Skeletal muscle tissue (tissue), 4 donors: ENCODE measurements around the gene SPRR4. TPM values are rescaled to one million over a fixed set of nuclear protein-coding genes. Genes with fewer than 3 reads are reported as not detected.

Experiments
- H3K27ac ChIP-seq: one replicate; pipeline ENCODE4 v1.7.0; 2013; ENCODE audit warnings: mild to moderate bottlenecking, low read depth, low read length, inconsistent platforms
- H3K27me3 ChIP-seq, 3 donors: one replicate each; pipeline ENCODE4 v1.7.0; 2013; ENCODE audit warnings: low read length in 3 of 3; ENCODE audit not compliant: control insufficient read depth in 3 of 3, insufficient read depth in 3 of 3
- H3K36me3 ChIP-seq, 3 donors: one replicate each; pipeline ENCODE4 v1.7.0; 2013; ENCODE audit warnings: low read length in 3 of 3; ENCODE audit not compliant: control insufficient read depth in 3 of 3, insufficient read depth in 3 of 3
- H3K4me1 ChIP-seq, 3 donors: one replicate each; pipeline ENCODE4 v1.7.0; 2013; ENCODE audit warnings: low read length in 3 of 3, mild to moderate bottlenecking in 3 of 3; ENCODE audit not compliant: control insufficient read depth in 3 of 3, insufficient read depth in 3 of 3
- H3K4me3 ChIP-seq, 3 donors: one replicate each; pipeline ENCODE4 v1.7.0; 2013; ENCODE audit warnings: low read length in 3 of 3
- H3K9ac ChIP-seq, 3 donors: one replicate each; pipeline ENCODE4 v1.7.0; 2013; ENCODE audit warnings: low read length in 3 of 3, mild to moderate bottlenecking in 3 of 3, moderate library complexity in 2 of 3, low read depth in 1 of 3
- H3K9me3 ChIP-seq, 3 donors: one replicate each; pipeline ENCODE4 v1.7.0; 2013; ENCODE audit warnings: low read length in 3 of 3; ENCODE audit not compliant: control insufficient read depth in 3 of 3
- total RNA-seq: library from RNA; depleted of rRNA; stranded (reverse); fragments of >200 nt; gene quantifications from one replicate; pipeline ENCODE4 v1.2.3, GENCODE V29; 2014
- donor health status: Osteomylitis.

The SPRR4 gene
- total RNA-seq, 1 donor from 2014 or later: not detected

DNA sequence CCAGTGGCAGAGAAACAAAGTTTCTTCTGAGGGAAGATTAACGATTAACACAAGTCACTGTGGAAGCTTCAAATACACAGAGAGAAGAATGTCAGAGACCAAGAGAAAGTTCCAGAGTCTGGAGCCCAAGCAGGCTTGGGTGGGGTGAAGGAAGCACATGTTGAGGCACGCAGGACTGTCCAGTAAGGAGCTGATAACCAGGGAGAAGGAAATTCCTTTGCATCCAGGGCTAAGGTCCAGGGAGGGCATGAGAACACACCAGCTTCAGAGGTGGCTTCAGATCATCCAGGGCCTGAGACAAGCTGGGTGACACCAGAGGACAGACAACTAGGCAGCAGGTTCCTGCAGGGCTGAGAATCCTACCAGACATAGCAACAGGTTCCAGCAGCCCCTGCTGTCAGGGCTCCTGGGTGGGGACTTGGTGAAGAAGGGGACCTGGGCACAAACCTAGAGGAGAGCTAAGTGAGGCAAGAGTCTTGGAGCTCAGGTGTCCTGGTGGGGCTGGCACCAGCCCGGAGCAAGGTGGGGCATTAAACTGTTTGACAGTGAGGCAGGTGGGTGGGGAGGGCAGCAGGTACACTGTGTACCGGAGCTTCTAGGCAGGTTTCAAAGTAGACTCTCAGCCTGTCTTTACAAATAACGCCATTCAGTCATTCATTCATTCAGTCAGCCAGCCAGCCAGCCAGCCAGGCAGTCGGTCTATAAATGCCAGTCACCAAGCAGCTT is 10.9 kb downstream of the SPRR4 start:
- peaks cover 0 to 2% (median 0%) of the 10 kb centered on the region in 3 donors for H3K27me3 ChIP-seq
- no peaks in the 10 kb centered on the region for H3K36me3 ChIP-seq
- no peak overlapping the region for H3K9ac ChIP-seq
- H3K27ac ChIP-seq: no peak overlapping the region
- no peak overlapping the region for H3K4me3 ChIP-seq
- no peaks in the 10 kb centered on the region for H3K9me3 ChIP-seq
- no peaks in the 10 kb centered on the region for H3K4me1 ChIP-seq

DNA sequence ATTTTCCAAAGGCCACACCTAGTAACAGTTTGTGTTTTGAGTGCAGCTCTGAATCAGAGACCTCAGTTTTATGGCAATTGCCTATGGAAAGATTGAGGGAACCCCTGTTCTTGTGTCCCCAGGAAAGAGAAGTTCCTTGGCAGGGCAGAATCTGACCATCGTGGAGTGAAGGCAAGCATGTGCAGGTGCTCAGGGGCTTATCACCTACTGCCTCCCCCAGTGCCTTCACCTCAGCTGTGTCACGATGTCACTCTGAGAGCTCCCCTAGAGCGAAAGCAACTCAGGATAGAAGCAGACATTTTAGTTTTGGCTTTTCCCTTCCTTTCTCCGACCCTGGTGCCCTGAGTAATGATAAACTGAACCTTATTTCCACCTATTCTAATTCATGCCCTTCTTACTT is 11.6 kb downstream of the SPRR4 start:
- Histone ChIP-seq H3K27me3 (peaks cover 0 to 2% (median 0%) of the 10 kb centered on the region in 3 donors), H3K36me3 (no peaks in the 10 kb centered on the region), H3K4me1 (no peaks in the 10 kb centered on the region), H3K27ac (no peak overlapping the region), H3K9ac (no peak overlapping the region), H3K9me3 (no peaks in the 10 kb centered on the region), H3K4me3 (no peak overlapping the region)

DNA sequence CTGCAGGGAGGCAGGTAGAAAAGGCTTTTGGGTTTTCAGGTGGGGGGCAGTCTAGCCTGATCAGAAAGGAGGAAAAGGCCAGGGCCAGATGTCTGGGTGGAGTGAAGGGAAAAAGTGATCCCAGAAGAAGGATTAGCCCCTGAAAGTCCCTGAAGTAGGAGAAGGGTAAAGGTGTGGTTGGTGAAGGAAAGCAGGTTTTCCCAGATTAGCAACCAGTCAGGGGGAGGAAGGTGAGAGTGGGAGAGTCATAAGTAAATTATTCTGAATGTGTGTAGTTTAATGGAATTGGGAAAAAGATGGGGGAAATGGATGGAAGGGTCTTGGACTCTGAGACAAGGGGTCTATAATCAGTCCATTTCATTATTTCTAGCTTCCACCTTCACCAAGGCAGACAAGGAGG is 12.8 kb downstream of the SPRR4 start:
- Histone ChIP-seq H3K9ac (no peak overlapping the region), H3K27ac (no peak overlapping the region), H3K27me3 (peaks cover 0 to 2% (median 0%) of the 10 kb centered on the region in 3 donors), H3K9me3 (no peaks in the 10 kb centered on the region), H3K36me3 (no peaks in the 10 kb centered on the region), H3K4me3 (no peak overlapping the region), H3K4me1 (no peaks in the 10 kb centered on the region)

DNA sequence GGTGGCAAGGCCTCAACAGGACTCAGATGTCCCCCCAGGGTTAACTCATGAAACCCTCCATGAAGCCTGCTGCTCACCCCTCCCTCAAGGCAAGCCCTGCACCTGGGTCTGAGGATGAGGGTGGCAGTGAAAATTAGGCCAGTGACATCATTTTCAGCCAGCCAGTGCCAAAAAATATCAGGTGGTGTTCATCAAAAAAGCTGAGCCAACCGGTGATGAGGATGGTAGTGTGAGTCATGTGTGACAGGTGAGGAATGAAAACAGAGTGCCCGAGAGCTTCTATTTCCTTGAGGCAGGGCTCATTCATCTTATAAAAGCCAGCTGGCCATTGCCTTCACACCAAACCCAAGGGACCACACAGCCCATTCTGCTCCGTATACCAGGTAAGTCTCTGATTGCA is 13.3 kb downstream of the SPRR4 start, which contains the start of gene SPRR1A:
Gene SPRR1A, plus strand, starts transcription at position 339 of the 400 bp plus-strand sequence. CDS start 1,150 bp downstream, outside the sequence.
- Histone ChIP-seq H3K4me3 (no peak within 1 kb of the TSS), H3K9ac (no peak within 1 kb of the TSS), H3K36me3 (no peaks in the 10 kb centered on the region), H3K9me3 (no peaks in the 10 kb centered on the region), H3K27ac (no peak within 1 kb of the TSS), H3K27me3 (peaks cover 0 to 2% (median 0%) of the 10 kb centered on the region in 3 donors), H3K4me1 (no peaks in the 10 kb centered on the region)

DNA sequence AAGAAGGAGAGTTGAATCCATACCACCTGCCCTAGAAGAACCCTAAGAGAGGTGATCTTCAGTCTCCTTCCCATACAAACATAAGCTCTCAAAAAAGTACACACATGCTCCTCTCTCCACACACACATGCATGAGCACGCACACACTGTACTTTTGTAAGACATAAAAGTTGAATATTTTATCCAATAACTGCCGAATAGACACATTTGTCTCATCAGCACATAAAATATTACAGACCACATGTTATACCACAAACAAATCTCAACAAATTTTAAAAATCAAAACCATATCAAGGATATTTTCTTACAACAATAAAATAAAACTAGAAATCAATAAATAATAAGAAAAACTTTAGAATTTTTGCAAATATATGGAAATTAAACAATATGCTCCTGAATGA is 16.1 kb downstream of the SPRR4 start:
- no peak overlapping the region for H3K27ac ChIP-seq
- H3K36me3 ChIP-seq: no peaks in the 10 kb centered on the region
- peaks cover 0 to 2% (median 0%) of the 10 kb centered on the region in 3 donors for H3K27me3 ChIP-seq
- H3K4me3 ChIP-seq: no peak overlapping the region
- no peaks in the 10 kb centered on the region for H3K4me1 ChIP-seq
- no peaks in the 10 kb centered on the region for H3K9me3 ChIP-seq
- no peak overlapping the region for H3K9ac ChIP-seq

DNA sequence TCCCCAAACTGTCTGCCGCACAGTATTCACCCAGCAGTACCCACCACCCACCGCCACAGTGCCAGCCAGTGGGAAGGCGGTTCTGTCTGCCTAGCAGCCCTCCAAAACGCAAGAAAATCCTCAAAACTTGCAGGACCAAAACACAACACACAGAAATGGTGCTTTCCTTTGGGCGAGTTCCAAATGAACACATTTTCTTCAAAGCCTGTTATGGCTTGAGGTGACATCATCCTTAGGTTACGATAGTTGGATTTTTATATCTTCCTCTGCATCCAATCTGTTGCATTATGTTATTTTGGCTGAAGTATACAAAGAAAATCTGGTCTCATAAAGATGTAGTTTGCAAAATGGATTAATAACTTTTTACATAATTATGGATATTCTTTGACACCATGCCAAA is 22.7 kb downstream of the SPRR4 start:
- H3K9ac ChIP-seq: no peak overlapping the region
- peaks cover 0 to 3% (median 0%) of the 10 kb centered on the region in 3 donors for H3K9me3 ChIP-seq
- H3K4me3 ChIP-seq: no peak overlapping the region
- no peaks in the 10 kb centered on the region for H3K4me1 ChIP-seq
- H3K36me3 ChIP-seq: no peaks in the 10 kb centered on the region
- H3K27ac ChIP-seq: no peak overlapping the region
- H3K27me3 ChIP-seq: no peaks in the 10 kb centered on the region

DNA sequence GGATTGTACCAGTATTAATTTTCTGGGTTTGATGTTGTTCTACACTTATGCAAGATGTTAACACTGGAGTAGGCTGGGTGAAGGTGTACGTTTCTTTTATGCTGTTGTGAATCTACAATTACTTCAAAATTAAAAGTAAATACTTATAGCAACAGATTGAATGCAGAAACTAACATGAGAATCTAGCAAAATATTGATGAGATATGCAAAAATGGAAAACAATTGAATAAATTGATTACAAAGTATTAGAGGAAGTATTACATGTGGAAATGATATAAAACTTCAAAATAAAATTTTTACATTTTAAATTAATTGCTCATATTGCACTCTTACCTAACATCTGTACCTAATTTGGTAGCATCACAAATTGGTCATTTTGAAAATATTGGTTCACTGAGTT is 25.4 kb downstream of the SPRR4 start:
- Histone ChIP-seq H3K27me3 (no peaks in the 10 kb centered on the region), H3K9ac (no peak overlapping the region), H3K4me3 (no peak overlapping the region), H3K27ac (no peak overlapping the region), H3K4me1 (no peaks in the 10 kb centered on the region), H3K36me3 (no peaks in the 10 kb centered on the region), H3K9me3 (peaks cover 0 to 3% (median 0%) of the 10 kb centered on the region in 3 donors)

DNA sequence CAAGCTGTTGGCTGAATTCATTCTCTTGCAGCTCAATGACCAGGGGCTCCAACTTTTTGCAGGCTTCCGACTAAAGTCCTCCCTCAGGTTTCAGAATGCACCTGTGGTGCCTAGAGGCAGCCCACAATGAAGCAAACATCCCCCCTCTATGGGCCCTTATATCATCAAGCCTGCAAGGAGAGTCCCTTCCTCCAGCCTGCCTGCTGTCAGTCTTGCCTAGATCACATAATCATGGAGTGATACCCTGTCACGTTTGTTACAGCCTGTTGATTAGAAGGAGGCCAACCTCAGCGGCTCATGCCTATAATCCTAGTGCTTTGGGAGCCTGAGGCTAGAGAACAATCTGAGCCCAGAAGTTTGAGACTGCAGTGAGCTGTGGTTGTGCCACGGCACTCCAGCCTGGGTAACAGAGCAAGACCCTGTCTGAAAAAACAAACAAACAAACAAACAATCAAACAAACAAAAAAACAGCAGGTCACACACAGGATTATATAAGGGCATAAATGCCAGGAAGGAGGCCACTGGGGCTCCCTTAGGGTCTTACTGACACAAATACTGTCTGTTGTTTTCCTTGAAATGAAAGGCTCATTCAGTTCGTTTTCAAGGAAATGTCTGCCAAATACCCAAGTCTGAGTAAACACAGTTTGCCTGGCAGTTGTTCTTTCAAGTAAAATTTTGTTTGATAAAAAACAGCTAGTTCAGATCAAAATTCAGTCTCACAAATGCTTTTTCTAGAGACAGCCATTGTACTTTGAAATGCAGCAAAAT is 26.4 kb downstream of the SPRR4 start:
- Histone ChIP-seq H3K4me1 (no peaks in the 10 kb centered on the region), H3K27me3 (no peaks in the 10 kb centered on the region), H3K27ac (no peak overlapping the region)

DNA sequence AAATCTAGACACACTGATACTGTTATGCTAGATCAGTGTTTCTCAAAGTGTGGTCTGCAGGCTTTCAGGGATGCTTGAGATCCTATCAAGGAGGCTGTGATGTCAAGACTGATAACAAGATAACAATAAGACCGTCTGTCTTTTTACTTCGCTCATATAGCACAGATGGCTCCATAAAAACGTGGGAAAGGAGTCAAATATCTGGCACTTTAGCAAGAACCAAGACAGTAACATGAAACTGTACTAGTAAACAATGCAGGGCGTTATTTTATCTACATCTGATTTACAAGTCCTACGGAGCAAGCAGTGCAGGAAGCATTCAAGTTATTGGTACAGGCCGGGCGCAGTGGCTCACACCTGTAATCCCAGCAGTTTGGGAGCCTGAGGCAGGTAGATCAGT is 27.5 kb downstream of the SPRR4 start:
- H3K4me3 ChIP-seq: no peak overlapping the region
- no peaks in the 10 kb centered on the region for H3K4me1 ChIP-seq
- no peak overlapping the region for H3K27ac ChIP-seq
- H3K27me3 ChIP-seq: no peaks in the 10 kb centered on the region
- H3K9ac ChIP-seq: no peak overlapping the region
- H3K36me3 ChIP-seq: no peaks in the 10 kb centered on the region
- peaks cover 0 to 3% (median 0%) of the 10 kb centered on the region in 3 donors for H3K9me3 ChIP-seq

More for the DNA sequence above, 26.4 kb downstream of the SPRR4 start:
- H3K9ac ChIP-seq: no peak overlapping the region
- no peaks in the 10 kb centered on the region for H3K36me3 ChIP-seq
- H3K9me3 ChIP-seq: peaks cover 0 to 3% (median 0%) of the 10 kb centered on the region in 3 donors
- no peak overlapping the region for H3K4me3 ChIP-seq

DNA sequence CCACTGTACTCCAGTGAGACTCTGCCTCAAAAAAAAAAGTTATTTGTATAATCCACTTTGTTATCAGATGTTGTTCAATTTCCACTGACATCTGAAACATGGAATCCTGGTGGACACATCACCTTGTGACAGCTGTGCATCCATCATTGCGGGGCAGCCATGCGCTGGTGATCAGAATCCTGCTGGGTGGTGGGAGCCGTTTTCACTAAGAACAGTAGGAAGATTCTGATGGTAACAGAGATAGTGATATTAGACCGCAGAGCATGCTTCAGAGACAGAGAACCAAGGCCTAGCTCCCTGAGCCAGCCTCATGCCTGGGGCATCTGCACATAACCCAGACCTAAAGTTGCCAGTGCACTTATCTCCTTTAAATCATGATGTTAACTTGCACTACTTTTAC is 28.0 kb downstream of the SPRR4 start:
- Histone ChIP-seq H3K27ac (no peak overlapping the region), H3K36me3 (no peaks in the 10 kb centered on the region), H3K4me1 (no peaks in the 10 kb centered on the region), H3K9ac (no peak overlapping the region), H3K27me3 (no peaks in the 10 kb centered on the region), H3K4me3 (no peak overlapping the region), H3K9me3 (peaks cover 0 to 3% (median 2%) of the 10 kb centered on the region in 3 donors)
